ENCODE data around the gene RTP5.
A peak's percentile ranks its signal among the peaks of the same experiment; 100 is the strongest.
"Not testable (repeated sequence)": the region's sequence is repeated elsewhere in the genome, so short reads cannot be mapped to it uniquely, and the experiment has no call there.

The RTP5 gene

GRCh38 chr2:241871538-241872312 is 2.2 kb downstream of the RTP5 start:
- DNase-seq, result no peak

GRCh38 chr2:241872313-241872642 is 2.7 kb downstream of the RTP5 start:
- no peak for DNase-seq

- DNase-seq, result no peak
These were observed 3.7 kb downstream of the RTP5 start for GRCh38 chr2:241873081-241873802.

- DNase-seq, result no peak
These were observed 4.2 kb downstream of the RTP5 start for GRCh38 chr2:241873803-241874110.

GRCh38 chr2:241874277-241874925 is 4.9 kb downstream of the RTP5 start:
- no peak for DNase-seq

- not testable (repeated sequence) for DNase-seq
These were observed 6.4 kb downstream of the RTP5 start for GRCh38 chr2:241875754-241876527.

GRCh38 chr2:241876528-241877196 is 7.1 kb downstream of the RTP5 start:
- no peak for DNase-seq

- no peak for DNase-seq
These were observed 7.7 kb downstream of the RTP5 start for GRCh38 chr2:241877197-241877685.

- DNase-seq, result peak; percentile 81
These were observed 8.8 kb downstream of the RTP5 start for GRCh38 chr2:241877989-241878970.

GRCh38 chr2:241879326-241879725 is 9.8 kb downstream of the RTP5 start:
- no peak for DNase-seq

- no peak for DNase-seq
These were observed 11.0 kb downstream of the RTP5 start for GRCh38 chr2:241880311-241881073.

GRCh38 chr2:241882091-241882625 is 12.6 kb downstream of the RTP5 start:
- DNase-seq, result peak; percentile 35

- DNase-seq, result no peak
These were observed 15.4 kb downstream of the RTP5 start for GRCh38 chr2:241884951-241885290.

GRCh38 chr2:241885291-241885945 is 15.9 kb downstream of the RTP5 start:
- no peak for DNase-seq

GRCh38 chr2:241885946-241886643 is 16.6 kb downstream of the RTP5 start:
- no peak for DNase-seq

GRCh38 chr2:241886840-241887447 is 17.4 kb downstream of the RTP5 start:
- DNase-seq, result no peak

- no peak for DNase-seq
These were observed 18.4 kb downstream of the RTP5 start for GRCh38 chr2:241887806-241888522.

GRCh38 chr2:241888641-241889040 is 19.1 kb downstream of the RTP5 start:
- DNase-seq, result no peak

All from CD4-positive, alpha-beta T cell treated with Interleukin-21 for 1 hour (primary cell).